Panc1 (cell line): ENCODE data around the gene SPARCL1.

Experiments used
- CTCF ChIP-seq: fragments of 450-650 bp; IDR thresholded peaks from 2 replicates; pipeline ENCODE4 v1.5.1; 2017; ENCODE audit warnings: mild to moderate bottlenecking
- POLR2AphosphoS5 ChIP-seq: IDR thresholded peaks from 2 replicates; pipeline ENCODE4 v1.6.1; 2012; ENCODE audit warnings: mild to moderate bottlenecking, low read depth, low read length, moderate library complexity
- REST ChIP-seq, 2 experiments: IDR thresholded peaks; 2 replicates each; pipeline ENCODE4 v1.6.1; 2011 to 2012; ENCODE audit warnings: low read depth in 2 of 2, control low read depth in 1 of 2, low read length in 1 of 2, mild to moderate bottlenecking in 1 of 2, moderate library complexity in 1 of 2; ENCODE audit not compliant: insufficient read depth in 1 of 2
- SIN3A ChIP-seq: IDR thresholded peaks from 2 replicates; pipeline ENCODE4 v1.6.1; 2012; ENCODE audit warnings: low read depth, mild to moderate bottlenecking, low read length, moderate library complexity, borderline replicate concordance; ENCODE audit not compliant: insufficient read depth
- TCF7L2 ChIP-seq: IDR thresholded peaks from 2 replicates; pipeline ENCODE4 v1.6.1; 2011; ENCODE audit warnings: mild to moderate bottlenecking, low read depth, low read length, inconsistent platforms

- TF ChIP-seq CTCF (no peak), POLR2AphosphoS5 (no peak), SIN3A (no peak), REST (IDR thresholded peaks at IDR 0.05; ENCODE audit: insufficient read depth in 1 of 2, low read depth in 2 of 2, low read length in 1 of 2) (no peak), TCF7L2 (no peak)
Measured at GRCh38 chr4:87557348-87557747, 28.2 kb upstream of the SPARCL1 start.
